Measurements from ENCODE around the gene VIM.

The VIM gene

GRCh38 chr10:17228091-17229015 is at the start of gene VIM:
VIM (plus strand) TSS chr10:17228241; CDS start chr10:17229423, 1,182 bp downstream.
- DNase-seq (ENCODE audit: insufficient read length, low spot score) (peak; percentile 79), FAIRE-seq (no peak)

DNA sequence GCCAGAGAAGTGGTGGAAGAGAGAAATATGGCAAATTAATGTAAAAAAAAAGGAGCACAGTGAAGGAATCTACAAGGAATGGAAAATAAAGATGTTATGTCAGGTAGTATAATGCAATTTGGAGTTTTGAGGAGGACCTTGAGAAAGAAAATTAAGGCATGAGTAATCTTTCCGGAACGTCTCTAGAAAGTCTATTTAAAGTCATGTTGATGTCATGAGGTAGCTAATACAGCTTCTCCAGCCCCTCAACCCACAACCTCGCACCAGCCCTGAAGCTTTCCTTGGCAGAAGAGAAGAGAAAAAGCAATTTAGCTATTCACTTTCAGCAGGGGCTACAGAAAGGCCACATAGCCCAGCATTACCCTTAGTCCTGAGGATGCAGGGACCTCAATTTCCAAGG is 49.0 kb upstream of the VIM start:
- no peak for DNase-seq (ENCODE audit: insufficient read length, low spot score)
- FAIRE-seq, result no peak

DNA sequence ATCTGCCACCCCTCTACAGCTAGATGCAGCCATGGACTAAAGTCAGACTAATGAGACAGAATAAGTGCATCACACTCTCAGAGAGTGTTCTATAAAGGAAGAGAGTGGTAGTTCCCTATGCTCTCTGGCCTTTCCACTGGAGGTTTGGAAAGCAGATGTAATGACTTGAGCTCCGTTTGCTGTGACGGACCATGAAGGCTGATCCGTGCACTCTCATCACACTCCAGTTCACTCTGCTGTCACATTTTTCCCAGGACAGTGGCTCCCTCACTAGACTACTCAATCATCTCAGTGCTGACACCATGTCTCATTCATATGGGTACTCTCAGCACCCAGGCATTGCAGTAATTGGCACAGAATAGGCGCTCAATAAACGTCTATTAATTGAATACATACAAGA is 46.9 kb upstream of the VIM start:
- FAIRE-seq (no peak), DNase-seq (ENCODE audit: insufficient read length, low spot score) (no peak)

DNA sequence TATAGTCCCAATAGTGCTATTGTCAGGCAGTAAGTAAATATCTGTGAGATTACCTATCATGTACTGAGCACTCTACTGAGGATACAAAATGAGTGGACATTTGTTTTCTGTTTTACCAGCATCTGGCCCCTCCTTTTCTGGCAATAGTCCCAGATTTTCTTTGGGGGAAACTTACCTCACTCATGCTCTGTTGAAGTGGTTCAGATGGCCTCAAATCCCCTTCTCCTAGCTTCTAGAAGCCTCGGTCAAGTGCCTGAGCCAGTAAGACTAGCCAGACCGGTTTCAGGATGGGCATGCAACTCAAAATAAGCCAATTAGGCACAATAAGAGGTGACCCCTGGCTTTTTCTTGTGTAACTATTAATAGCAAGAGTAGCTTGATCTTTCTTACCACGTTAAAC is 46.3 kb upstream of the VIM start:
- DNase-seq (ENCODE audit: insufficient read length, low spot score) (no peak), FAIRE-seq (no peak)

- FAIRE-seq (no peak), DNase-seq (ENCODE audit: insufficient read length, low spot score) (no peak)
Measured at GRCh38 chr10:17183110-17183509, 44.9 kb upstream of the VIM start.

DNA sequence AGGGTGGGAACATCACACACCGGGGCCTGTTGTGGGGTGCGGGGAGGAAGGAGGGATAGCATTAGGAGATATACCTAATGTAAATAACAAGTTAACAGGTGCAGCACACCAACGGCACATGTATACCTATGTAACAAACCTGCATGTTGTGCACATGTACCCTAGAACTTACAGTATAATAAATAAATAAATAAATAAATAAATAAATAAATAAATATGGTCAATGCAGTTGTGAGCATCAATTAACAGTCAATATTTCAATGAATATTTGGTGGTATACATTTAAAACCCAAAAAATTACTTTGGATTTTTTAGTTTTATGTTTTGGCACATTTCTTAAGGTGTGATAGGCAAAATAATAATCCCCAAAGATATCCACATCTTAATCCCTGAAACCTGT is 42.2 kb upstream of the VIM start:
- DNase-seq (ENCODE audit: insufficient read length, low spot score), result no peak
- FAIRE-seq, result no peak

DNA sequence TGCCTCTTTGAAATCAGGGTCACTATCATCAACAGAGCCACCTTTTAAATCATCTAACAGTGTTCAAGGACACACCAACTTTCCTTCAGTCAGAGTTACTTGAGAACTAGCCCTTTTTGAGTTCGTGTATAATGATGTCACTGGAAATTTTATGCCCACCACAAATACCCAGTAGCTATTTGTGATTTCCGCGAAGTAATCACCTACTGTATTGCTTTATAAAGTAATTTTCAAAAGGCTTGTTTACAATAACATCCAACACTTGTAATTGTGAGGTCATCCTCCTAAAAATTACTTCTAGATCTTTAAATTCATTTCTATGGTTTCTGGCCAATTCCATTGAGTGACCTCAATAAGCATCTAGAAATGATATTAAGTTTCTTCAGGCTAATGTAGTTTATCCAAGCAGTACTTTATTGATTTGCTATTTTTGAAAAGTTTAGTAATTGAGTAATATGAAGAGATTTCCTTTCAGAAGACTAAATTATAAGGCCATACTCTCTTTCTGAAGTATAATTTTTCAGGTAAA is 39.3 kb upstream of the VIM start:
- DNase-seq (ENCODE audit: insufficient read length, low spot score) (no peak), FAIRE-seq (no peak)

DNA sequence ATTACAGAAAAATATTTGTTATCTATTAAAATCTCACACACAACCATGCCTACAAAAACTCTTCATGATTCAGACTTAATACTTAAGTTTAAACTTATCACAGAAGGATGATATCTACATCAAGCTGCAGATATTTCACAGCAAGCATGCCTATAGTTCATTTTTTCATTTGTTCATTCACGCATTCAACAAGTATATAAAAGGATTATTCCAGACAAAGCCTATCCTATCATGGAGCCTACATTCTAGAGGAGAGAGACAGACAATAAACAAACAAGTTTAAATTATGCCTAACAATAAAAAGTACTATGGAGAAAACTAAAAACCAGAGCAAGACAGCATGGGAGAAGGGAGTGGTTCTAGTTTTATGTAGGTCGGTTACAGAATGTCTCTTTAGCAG is 37.4 kb upstream of the VIM start:
- DNase-seq (ENCODE audit: insufficient read length, low spot score), result no peak

DNA sequence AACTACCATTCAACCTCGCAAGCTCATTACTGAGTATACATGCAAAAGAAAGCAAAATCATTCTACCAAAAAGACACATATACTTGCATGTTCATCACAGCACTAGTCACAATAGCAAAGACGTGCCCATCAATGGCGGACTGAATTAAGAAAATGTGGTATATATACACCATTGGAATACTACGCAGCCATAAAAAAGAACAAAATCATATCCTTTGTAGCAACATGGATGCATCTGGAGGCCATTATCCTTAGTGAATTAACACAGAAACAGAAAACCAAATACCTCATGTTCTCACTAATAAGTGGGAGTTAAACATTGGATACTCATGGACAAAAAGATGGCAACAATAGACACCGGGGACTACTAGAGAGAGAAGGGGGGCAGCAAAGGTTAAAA is 33.0 kb upstream of the VIM start:
- DNase-seq (ENCODE audit: insufficient read length, low spot score) (no peak), FAIRE-seq (no peak)

More for the DNA sequence above, 37.4 kb upstream of the VIM start:
- FAIRE-seq, result no peak

- DNase-seq (ENCODE audit: insufficient read length, low spot score), result no peak
- no peak for FAIRE-seq
Measured at GRCh38 chr10:17196045-17196444, 32.0 kb upstream of the VIM start.

GRCh38 chr10:17196573-17196972 is 31.5 kb upstream of the VIM start:
- FAIRE-seq, result no peak
- no peak for DNase-seq (ENCODE audit: insufficient read length, low spot score)

- FAIRE-seq, result no peak
- no peak for DNase-seq (ENCODE audit: insufficient read length, low spot score)
Measured at GRCh38 chr10:17199351-17199804, 28.7 kb upstream of the VIM start.

GRCh38 chr10:17200001-17200911 is 27.8 kb upstream of the VIM start:
- DNase-seq (ENCODE audit: insufficient read length, low spot score), result no peak
- no peak for FAIRE-seq

- DNase-seq (ENCODE audit: insufficient read length, low spot score) (peak; percentile 65), FAIRE-seq (no peak)
Measured at GRCh38 chr10:17200912-17201793, 26.9 kb upstream of the VIM start, which contains the start of gene TRDMT1. TRDMT1 (minus strand) TSS chr10:17201672; CDS start chr10:17201634, 38 bp downstream.

DNA sequence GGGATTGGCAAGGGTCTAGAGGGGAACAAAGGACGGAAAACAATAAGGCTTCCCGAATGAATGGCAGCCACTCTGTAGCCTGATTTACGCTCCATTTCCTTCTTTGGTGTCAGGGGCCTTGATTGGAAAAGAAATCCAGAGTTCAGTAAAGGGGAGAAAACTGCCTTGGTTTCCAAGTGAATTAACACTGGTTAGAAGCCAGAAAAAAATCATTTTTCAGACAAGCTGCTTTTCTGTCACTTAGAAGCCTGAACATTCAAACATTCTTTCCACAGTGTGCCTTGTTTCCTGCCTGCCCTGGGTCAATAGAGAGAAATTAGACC is 26.3 kb upstream of the VIM start:
- DNase-seq (ENCODE audit: insufficient read length, low spot score), result no peak
- no peak for FAIRE-seq

DNA sequence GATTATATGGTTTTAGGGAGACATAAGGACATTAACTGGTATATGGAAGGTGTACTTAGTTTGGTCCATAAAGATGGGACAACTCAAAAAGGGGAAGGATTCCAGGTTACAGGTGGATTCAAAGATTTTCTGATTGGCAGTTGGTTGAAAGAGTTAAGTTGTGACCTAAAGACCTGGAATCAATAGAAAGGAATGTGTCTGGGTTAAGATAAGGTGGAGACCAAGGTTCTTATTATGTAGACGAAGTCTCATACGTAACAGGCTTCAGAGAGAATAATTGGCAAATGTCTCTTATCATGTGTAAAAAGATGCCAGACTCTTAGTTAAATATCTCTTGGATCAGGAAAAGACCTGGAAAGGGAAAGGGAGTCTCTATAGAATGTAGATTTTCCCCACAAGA is 25.5 kb upstream of the VIM start:
- FAIRE-seq, result no peak
- DNase-seq (ENCODE audit: insufficient read length, low spot score), result no peak

- no peak for FAIRE-seq
- DNase-seq (ENCODE audit: insufficient read length, low spot score), result no peak
Measured at GRCh38 chr10:17202999-17203398, 25.0 kb upstream of the VIM start.

DNA sequence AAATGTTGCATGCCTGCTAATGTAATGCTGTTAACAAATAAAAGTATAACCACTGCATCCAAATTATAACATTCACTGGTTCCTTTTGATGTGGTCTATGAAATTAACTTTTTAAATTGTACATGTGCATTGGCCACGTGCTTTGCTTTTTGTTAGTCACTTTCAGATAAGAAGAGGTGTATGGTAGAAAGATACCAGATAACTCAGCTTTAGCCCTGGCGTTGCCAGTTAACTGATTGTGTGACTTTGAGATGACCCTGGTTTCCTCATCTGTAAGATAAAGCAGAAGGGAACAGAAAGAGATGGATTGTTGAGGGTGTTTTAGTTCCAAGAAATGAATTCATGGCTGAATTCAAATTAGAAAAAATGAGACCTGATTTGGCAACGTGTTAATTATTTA is 24.6 kb upstream of the VIM start:
- FAIRE-seq (no peak), DNase-seq (ENCODE audit: insufficient read length, low spot score) (no peak)

- DNase-seq (ENCODE audit: insufficient read length, low spot score) (no peak), FAIRE-seq (peak; percentile 28)
Measured at GRCh38 chr10:17206210-17206709, 21.8 kb upstream of the VIM start.

GRCh38 chr10:17208476-17208875 is 19.6 kb upstream of the VIM start:
- no peak for DNase-seq (ENCODE audit: insufficient read length, low spot score)
- FAIRE-seq, result no peak

Data from HTR-8/SVneo (cell line).